Stimulated activated CD4-positive, alpha-beta T cell treated with anti-CD3 and anti-CD28 coated beads, Interleukin-4, amount 100 ng/mL, for 24 hours (primary cell): ENCODE results near the gene TAF4.
"Not testable (repeated sequence)": the region's sequence is repeated elsewhere in the genome, so short reads cannot be mapped to it uniquely, and the experiment has no call there.

Experiments used
- DNase-seq: peaks from one replicate; pipeline ENCODE4 v3.0.0-alpha.2; 2020

The TAF4 gene, protein sequence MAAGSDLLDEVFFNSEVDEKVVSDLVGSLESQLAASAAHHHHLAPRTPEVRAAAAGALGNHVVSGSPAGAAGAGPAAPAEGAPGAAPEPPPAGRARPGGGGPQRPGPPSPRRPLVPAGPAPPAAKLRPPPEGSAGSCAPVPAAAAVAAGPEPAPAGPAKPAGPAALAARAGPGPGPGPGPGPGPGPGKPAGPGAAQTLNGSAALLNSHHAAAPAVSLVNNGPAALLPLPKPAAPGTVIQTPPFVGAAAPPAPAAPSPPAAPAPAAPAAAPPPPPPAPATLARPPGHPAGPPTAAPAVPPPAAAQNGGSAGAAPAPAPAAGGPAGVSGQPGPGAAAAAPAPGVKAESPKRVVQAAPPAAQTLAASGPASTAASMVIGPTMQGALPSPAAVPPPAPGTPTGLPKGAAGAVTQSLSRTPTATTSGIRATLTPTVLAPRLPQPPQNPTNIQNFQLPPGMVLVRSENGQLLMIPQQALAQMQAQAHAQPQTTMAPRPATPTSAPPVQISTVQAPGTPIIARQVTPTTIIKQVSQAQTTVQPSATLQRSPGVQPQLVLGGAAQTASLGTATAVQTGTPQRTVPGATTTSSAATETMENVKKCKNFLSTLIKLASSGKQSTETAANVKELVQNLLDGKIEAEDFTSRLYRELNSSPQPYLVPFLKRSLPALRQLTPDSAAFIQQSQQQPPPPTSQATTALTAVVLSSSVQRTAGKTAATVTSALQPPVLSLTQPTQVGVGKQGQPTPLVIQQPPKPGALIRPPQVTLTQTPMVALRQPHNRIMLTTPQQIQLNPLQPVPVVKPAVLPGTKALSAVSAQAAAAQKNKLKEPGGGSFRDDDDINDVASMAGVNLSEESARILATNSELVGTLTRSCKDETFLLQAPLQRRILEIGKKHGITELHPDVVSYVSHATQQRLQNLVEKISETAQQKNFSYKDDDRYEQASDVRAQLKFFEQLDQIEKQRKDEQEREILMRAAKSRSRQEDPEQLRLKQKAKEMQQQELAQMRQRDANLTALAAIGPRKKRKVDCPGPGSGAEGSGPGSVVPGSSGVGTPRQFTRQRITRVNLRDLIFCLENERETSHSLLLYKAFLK

DNA sequence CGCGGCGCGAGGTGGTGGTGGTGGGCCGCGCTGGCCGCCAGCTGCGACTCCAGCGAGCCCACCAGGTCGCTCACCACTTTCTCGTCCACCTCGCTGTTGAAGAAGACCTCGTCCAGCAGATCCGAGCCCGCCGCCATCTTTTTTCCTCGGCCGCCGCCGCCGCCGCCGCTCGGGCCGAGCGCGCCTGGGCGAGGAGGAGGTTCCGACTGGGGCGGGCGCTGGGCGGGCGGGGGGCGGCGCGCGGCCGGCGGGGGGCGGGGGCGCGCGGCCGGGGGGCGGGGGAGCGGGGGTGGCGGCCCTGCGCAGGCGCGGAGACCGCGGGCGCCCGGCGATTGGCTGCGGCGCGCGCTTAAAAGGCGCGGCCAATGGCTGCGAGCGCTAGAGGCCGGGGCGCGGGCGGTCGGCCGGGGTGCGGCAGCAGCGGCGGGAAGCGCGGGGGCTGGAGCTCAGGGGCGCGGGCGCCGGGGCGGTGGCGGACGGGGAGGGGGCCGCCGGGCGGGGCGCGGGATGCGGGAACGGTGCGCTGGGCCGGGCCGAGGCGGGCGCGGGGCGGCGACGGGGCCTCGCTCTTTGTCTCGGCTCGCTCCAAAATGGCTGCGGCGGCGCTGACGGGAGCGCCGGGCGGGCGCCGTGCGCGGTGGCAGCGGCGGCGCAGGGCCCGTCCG lies at the start of gene TAF4:
TAF4 (minus strand) TSS at position 208 of the 665 bp plus-strand sequence; CDS start at position 137, 71 bp downstream.
- DNase-seq = peak; percentile 76

GRCh38 chr20:62114894-62115293 lies 49.2 kb upstream of the TAF4 start:
- no peak for DNase-seq

DNA sequence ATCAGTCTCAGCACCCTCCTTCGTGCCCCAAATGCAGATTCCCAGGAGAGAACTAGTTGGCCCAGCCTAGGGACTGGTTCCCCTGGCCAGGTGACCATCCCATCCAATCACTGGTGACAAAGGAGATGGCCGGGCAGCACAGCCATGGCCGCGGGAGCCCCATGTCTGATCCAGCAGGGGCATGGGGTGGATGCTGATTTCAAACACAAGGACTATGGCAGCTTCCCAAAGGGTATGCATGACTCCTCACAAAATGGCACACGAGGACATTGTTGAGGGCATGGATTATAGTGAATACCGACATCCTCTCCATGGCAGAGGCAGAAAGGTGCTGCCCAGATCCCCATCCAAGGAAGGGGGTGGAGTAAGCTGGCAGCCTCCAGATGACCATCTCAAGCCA lies 46.7 kb upstream of the TAF4 start:
- no peak for DNase-seq

- DNase-seq = no peak
Measured at GRCh38 chr20:62111148-62111547, 45.5 kb upstream of the TAF4 start.

DNA sequence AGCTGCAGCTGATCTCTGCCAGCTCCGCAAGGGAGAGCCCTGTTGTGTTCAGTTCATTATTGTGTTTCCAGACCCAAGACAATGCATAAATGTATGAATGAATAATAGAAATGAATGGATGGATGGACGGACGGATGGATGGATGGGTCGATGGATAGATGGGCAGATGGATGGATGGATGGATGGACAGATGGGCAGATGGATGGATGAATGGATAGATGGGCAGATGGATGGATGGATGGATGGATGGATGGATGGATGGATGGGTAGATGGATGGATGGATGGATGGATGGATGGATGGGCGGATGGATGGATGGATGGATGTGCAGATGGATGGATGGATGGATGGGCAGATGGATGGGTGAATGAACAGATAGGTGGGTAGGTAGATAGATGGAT lies 39.9 kb upstream of the TAF4 start:
- no peak for DNase-seq

DNA sequence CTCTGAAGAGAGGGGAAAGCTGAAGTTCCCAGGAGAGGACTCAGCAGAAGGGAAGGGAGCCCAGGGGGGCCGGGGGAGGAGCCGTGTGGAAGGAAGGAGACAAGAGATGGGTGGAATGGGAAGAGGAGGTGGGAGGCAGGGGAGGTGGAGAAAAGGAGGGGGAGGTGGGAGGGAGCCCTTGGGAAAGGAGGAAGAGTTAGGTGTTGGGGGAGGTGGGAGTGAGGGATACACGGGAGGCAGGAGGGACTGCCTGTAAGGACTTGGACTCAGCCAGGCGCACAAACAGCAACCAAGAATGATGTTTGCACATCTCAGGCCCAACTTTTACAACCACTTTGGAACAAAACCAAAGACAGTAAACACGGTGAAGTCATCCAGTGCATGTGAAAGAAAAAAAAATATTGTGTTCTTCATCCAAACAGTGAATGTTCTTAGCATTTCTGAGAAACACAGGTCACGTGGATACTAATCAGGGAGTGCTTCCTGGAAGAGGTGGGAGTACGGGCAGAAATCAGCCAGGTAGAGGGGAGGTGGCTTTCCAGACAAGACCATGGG lies 39.2 kb upstream of the TAF4 start:
- no peak for DNase-seq

DNA sequence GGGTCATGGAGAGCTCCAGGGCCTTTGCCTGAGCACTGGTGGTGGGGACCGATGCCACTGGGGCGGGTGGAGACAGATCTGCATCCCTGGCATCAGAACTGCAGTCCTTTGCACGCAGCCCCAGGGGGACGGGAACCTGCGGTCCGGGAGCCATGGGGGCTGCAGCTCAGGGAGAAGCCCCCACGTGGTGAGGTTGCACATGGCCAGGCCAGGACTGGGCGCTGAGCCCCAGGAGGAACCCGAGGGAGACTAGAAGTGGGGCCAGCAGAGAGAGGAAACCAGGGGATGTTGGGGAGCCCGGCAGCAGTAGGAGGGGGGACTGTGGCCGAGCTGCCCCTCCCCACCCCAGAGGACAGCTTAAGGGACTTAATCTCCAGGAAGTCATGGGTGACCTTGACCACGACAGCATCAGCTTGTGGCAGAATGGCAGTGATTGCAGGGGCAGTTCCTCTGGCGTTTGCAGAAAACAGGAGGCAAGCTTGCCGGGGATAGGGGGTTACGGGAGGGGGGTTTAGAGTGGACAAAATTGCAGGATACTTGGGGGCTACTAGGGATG lies 38.6 kb upstream of the TAF4 start:
- DNase-seq = no peak

GRCh38 chr20:62103508-62104233 lies 38.0 kb upstream of the TAF4 start:
- no peak for DNase-seq

DNA sequence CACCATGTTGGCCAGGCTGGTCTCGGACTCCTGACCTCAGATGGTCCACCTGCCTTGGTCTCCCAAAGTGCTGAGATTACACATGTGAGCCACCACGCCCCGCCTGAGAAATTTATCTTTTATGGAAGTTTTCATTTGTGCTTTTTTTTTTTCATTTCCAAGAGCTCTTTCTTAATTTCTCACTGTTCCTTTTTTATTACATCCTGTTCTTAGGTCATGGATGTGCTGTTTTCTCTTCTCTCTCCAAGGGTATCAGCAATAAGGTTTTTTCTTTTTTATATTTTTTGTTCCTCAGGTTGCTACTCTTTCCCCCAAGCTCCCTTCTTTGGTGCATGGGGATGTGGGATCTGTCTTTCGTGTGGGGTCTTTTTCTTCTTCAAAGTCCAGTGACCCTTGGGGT lies 35.4 kb upstream of the TAF4 start:
- DNase-seq = no peak

DNA sequence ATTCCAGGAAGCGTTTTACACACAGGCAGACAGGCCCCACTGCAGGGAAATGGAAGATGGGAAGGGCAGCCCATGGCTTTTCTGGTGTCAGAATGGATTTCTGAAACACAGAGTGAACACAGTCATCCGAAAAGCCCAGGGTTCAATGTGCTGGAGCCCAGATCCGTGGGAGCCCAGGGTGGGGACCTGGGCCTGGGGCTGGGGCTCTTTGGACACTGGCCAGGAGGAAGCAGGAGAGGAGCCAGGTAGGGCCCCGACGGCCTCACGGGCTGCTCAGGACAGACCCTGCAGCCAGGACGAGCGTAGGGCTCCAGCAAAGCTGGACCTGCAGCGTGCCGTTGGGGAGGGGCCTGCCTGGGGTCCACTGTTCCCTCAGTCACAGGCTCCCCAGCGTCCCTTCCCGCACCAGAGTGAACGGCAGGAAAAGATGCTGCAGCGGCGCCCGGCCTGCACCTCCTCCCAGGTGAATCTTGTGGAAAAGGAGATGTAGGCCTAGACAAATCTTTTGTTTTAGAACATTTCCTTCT lies 32.3 kb upstream of the TAF4 start:
- no peak for DNase-seq

DNA sequence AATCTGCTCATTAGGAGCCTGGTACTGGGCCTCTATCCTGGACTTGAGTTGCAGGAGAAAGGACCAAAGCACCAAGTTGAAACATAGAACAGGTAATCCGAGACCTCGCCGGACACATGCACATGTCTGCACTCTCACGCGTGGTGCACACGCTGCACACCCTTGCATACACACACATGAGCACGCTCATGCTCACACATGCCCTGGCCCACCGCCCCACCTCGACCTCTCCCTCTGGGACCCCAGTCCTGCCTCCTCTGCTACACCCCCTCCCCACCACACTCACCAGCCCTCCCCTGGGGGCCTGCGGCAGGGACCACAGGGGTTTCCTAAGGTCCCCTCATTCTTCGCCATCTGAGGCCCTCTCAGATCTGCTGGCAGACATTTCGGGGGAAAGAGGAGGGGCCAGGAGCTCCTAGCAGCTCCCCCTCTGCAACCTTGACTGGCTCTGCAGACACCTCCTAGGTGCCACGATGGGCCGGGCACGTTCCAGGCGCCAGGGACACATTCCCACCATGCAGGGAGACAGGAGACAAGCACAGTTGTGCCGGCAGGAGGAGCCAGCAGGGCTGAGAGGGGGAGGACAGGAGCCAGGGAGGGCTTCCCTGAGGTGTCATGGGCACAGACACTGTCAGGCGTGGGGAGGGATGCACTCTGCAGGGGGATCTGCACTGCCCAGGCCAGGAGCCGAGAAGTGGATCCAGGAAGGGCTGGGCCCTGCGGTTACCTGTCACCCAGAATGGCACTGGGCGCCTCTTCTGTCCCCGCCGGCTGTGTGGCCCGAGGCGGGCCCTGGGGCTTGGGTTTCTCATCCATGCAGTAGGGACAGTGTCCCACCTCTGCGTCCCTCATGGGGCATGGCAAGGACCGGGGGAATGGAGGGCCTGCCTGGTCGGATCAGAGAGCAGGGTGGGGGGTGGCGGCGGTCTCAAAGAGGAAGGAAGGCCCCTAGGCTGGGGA lies 31.0 kb upstream of the TAF4 start:
- DNase-seq = no peak

- DNase-seq = no peak
Measured at GRCh38 chr20:62089393-62089792, 23.7 kb upstream of the TAF4 start.

DNA sequence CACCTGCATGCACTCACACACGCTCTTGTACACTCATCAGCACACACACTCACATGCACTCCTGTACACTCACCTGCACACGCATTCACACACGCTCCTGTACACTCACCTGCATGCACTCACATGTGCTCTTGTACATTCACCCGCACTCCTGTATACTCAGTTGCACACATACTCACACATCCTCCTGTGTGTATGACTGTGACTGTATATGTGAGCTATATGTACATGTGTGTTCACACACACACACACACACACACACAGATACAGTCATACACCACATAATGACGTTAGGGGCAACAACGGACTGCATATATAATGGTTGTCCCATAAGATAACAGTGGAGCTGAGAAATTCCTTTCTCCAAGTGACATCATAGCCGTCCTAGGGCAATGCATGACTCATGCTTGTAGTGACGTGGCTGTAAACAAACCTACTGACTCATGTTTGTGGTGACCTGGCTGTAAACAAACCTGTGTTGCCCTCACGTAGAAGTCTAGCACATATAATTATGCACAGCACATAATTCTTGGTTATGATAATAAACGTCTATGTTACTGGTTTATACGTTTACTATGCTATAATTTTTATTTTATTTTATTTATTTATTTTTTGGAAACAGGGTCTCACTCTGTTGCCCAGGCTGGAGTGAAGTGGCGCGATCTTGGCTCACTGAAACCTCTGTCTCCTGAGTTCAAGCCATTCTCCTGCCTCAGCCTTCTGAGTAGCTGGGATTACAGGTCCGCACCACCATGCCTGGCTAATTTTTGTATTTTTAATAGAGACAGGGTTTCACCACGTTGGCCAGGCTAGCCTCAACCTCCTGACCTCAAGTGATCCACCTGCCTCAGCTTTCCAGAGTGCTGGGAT lies 22.8 kb upstream of the TAF4 start:
- no peak for DNase-seq

DNA sequence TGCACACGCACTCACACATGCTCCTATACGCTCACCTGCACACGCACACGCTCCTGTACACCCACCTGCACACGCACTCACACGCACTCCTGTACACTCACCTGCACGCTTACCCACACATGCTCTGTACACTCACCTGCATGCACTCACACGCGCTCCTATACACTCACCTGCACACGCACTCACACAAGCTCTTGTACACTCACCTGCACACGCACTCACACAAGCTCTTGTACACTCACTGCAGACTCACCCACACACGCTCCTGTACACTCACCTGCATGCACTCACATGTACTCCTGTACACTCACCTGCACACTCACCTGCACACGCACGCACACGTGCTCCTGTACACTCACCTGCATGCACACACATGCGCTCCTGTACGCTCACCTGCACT lies 22.0 kb upstream of the TAF4 start:
- no peak for DNase-seq

DNA sequence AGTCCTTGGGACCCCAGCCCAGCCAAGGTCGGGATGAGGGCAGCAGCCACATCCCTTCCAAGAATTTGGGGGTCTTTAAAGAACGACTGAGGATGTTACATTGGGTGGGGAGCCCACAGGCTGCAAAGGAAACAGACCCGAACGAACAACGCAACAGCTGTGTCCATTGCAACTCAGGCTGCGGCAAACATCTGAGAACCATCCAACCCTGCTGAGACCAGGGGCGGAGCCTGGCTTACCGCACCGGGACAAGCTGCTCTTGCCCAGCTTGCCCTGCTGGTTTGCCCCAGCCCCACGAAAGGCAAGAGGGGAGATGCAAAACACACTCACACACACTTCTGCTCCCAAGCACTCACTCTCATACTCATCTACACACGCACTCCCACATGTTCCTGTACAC lies 21.5 kb upstream of the TAF4 start:
- no peak for DNase-seq

- DNase-seq = no peak
Measured at GRCh38 chr20:62085206-62085605, 19.5 kb upstream of the TAF4 start.

DNA sequence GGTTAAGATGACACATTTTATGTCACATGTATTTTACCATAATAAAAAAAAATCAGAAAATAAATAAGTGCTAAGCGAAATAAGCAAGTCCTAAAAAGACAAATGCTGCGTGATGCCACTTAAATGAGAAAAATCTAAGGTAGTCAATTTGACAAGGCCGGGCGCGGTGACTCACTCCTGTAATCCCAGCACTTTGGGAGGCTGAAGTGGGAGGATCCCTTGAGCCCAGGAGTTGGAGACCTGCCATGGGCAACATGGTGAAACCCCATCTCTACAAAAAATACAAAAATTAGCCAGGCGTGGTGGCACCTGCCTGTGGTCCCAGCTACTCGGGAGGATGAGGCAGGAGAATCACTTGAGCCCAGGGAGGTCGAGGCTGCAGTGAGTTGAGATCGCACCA lies 18.5 kb upstream of the TAF4 start:
- DNase-seq = not testable (repeated sequence)

DNA sequence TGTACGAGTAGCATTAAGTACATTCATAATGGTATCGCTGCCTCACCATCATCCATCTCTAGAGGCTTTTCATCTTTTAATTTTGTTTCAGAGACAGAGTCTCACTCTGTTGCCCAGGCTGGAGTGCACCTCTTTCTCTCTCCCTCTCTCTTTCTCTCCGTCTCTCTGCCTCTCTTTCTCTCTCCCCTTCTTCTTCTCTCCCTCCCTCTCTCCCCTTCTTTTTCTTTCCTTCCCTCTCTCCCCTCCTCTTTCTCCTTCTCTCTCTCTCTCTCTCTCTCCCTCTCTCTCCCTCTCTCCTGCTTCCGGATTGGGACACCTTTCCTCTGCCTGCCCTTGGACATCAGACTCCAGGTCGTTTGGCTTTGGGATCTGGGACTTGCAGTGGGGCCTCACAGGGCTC lies 17.6 kb upstream of the TAF4 start:
- no peak for DNase-seq
